T-helper 22 cell (primary cell): ENCODE results near the gene POF1B.
"Not testable (repeated sequence)": the region's sequence is repeated elsewhere in the genome, so short reads cannot be mapped to it uniquely, and the experiment has no call there.

Experiments used
- DNase-seq: peaks from one replicate; pipeline ENCODE4 v3.0.0-alpha.2; 2020; ENCODE audit warnings: low read depth

POF1B gene

GRCh38 chrX:85379174-85379907 is at the start of gene POF1B:
Gene POF1B (minus strand): TSS chrX:85379665. CDS start chrX:85379454, 211 bp downstream.
- no peak for DNase-seq

GRCh38 chrX:85429066-85429465 is 49.6 kb upstream of the POF1B start:
- DNase-seq = no peak

GRCh38 chrX:85419293-85419692 is 39.8 kb upstream of the POF1B start:
- no peak for DNase-seq

- DNase-seq = no peak
Observed at GRCh38 chrX:85391878-85392238, 12.4 kb upstream of the POF1B start.

GRCh38 chrX:85391185-85391877 is 11.9 kb upstream of the POF1B start:
- no peak for DNase-seq

GRCh38 chrX:85381602-85382001 is 2.1 kb upstream of the POF1B start:
- no peak for DNase-seq

GRCh38 chrX:85378461-85378860 is 1.0 kb downstream of the POF1B start:
- DNase-seq = no peak

- DNase-seq = no peak
Observed at GRCh38 chrX:85375333-85375738, 4.1 kb downstream of the POF1B start.

GRCh38 chrX:85365370-85365995 is 14.0 kb downstream of the POF1B start:
- DNase-seq = no peak

GRCh38 chrX:85359051-85359450 is 20.4 kb downstream of the POF1B start:
- no peak for DNase-seq

GRCh38 chrX:85345523-85345922 is 33.9 kb downstream of the POF1B start:
- no peak for DNase-seq

GRCh38 chrX:85327060-85327333 is 52.5 kb downstream of the POF1B start:
- DNase-seq = no peak

GRCh38 chrX:85326234-85327059 is 53.0 kb downstream of the POF1B start:
- DNase-seq = no peak

GRCh38 chrX:85311348-85311747 is 68.1 kb downstream of the POF1B start:
- not testable (repeated sequence) for DNase-seq

GRCh38 chrX:85309717-85310116 is 69.7 kb downstream of the POF1B start:
- DNase-seq = no peak

GRCh38 chrX:85303544-85303943 is 75.9 kb downstream of the POF1B start:
- no peak for DNase-seq

GRCh38 chrX:85288992-85289723 is 90.3 kb downstream of the POF1B start:
- no peak for DNase-seq

- DNase-seq = not testable (repeated sequence)
Observed at GRCh38 chrX:85285286-85285685, 94.2 kb downstream of the POF1B start.

GRCh38 chrX:85244450-85245211 is 134.8 kb downstream of the POF1B start:
- DNase-seq = no peak

- DNase-seq = no peak
Observed at GRCh38 chrX:85243761-85244449, 135.6 kb downstream of the POF1B start, which contains the start of the genes SATL1 and ZNF711. Gene SATL1 (minus strand): TSS chrX:85243779. CDS start chrX:85108968, 134,811 bp downstream. Gene ZNF711 (plus strand): TSS chrX:85243991. CDS start chrX:85247573, 3,582 bp downstream.
